GM12878 (cell line): ENCODE data around the gene DCAF11. TPM values are rescaled to one million over a fixed set of nuclear protein-coding genes. Genes with fewer than 3 reads are reported as not detected.

Experiments used
- ASH2L ChIP-seq: fragments of 300-600, 200-600 bp; sonication (generic); IDR thresholded peaks from 2 replicates; pipeline ENCODE4 v1.6.1; 2017; ENCODE audit warnings: low read depth, mild to moderate bottlenecking, borderline replicate concordance
- ATF3 ChIP-seq: IDR thresholded peaks from 2 replicates; pipeline ENCODE4 v1.6.1; 2011; ENCODE audit warnings: low read depth, mild to moderate bottlenecking, low read length, moderate library complexity, borderline replicate concordance; ENCODE audit errors: extremely low read depth
- BCL3 ChIP-seq: IDR thresholded peaks from 2 replicates; pipeline ENCODE4 v1.6.1; 2011; ENCODE audit warnings: borderline replicate concordance, low read depth, mild to moderate bottlenecking, moderate library complexity, low read length; ENCODE audit not compliant: insufficient read depth, poor library complexity, severe bottlenecking
- CEBPB ChIP-seq, 2 experiments: fragments of 150-350 bp in 1 of 2; IDR thresholded peaks; 2 replicates each; pipeline ENCODE4 v1.6.1; 2012 to 2014; ENCODE audit warnings: low read depth in 2 of 2, low read length in 2 of 2, borderline replicate concordance in 1 of 2, inconsistent platforms in 1 of 2
- EED ChIP-seq: sonication (generic); IDR thresholded peaks from 2 replicates; pipeline ENCODE4 v1.6.1; 2016; ENCODE audit warnings: antibody characterized with exemption, low read depth
- EGR1 ChIP-seq, 2 experiments: IDR thresholded peaks; 1 replicate in 1 of 2; 2 replicates in 1 of 2; pipeline ENCODE4 v1.6.1; 2011 to 2012; ENCODE audit warnings: low read depth in 2 of 2, low read length in 2 of 2, borderline replicate concordance in 1 of 2, mild to moderate bottlenecking in 1 of 2, moderate library complexity in 1 of 2
- HDAC6 ChIP-seq: fragments of 200-600 bp; sonication (generic); IDR thresholded peaks from one replicate; pipeline ENCODE4 v1.8.0; 2017; ENCODE audit warnings: antibody characterized with exemption; ENCODE audit not compliant: unreplicated experiment
- HDGF ChIP-seq: fragments of 450-650 bp; IDR thresholded peaks from 2 replicates; pipeline ENCODE4 v1.6.1; 2016; ENCODE audit warnings: antibody characterized with exemption
- JUNB ChIP-seq: IDR thresholded peaks from 2 replicates; pipeline ENCODE4 v1.6.1; 2016; ENCODE audit warnings: antibody characterized with exemption, mild to moderate bottlenecking
- NBN ChIP-seq: fragments of 450-650 bp; IDR thresholded peaks from 2 replicates; pipeline ENCODE4 v1.6.1; 2016
- NR2F1 ChIP-seq: fragments of 450-650 bp; conservative IDR thresholded peaks from 2 replicates; pipeline ENCODE4 v1.6.1; 2017; ENCODE audit warnings: mild to moderate bottlenecking
- POLR2AphosphoS2 ChIP-seq: IDR thresholded peaks from 2 replicates; pipeline ENCODE4 v1.6.1; 2011; ENCODE audit warnings: low read depth, mild to moderate bottlenecking, low read length, improper control_type of control experiment, moderate library complexity
- RB1 ChIP-seq: fragments of 450-650 bp; formaldehyde crosslinking; IDR thresholded peaks from 2 replicates; pipeline ENCODE4 v1.6.1; 2017; ENCODE audit warnings: mild to moderate bottlenecking, borderline replicate concordance
- RBBP5 ChIP-seq: fragments of 200-600 bp; sonication (generic); conservative IDR thresholded peaks from 2 replicates; pipeline ENCODE4 v1.6.1; 2016
- RUNX3 ChIP-seq: IDR thresholded peaks from 2 replicates; pipeline ENCODE4 v1.6.1; 2012; ENCODE audit warnings: low read length, inconsistent platforms
- SMC3 ChIP-seq: IDR thresholded peaks from 2 replicates; pipeline ENCODE4 v1.6.1; 2011; ENCODE audit warnings: low read length, improper control_type of control experiment, borderline replicate concordance
- YBX1 ChIP-seq: fragments of 450-650 bp; IDR thresholded peaks from 2 replicates; pipeline ENCODE4 v1.6.1; 2016; ENCODE audit warnings: antibody characterized with exemption
- ZBTB11 ChIP-seq: fragments of 450-650 bp; formaldehyde crosslinking; IDR thresholded peaks from 2 replicates; pipeline ENCODE4 v1.5.0; 2022; ENCODE audit warnings: mild to moderate bottlenecking, missing genetic modification characterization
- ZNF384 ChIP-seq: IDR thresholded peaks from 2 replicates; pipeline ENCODE4 v1.6.1; 2012; ENCODE audit warnings: low read depth, mild to moderate bottlenecking, low read length, improper control_type of control experiment, borderline replicate concordance
- ZNF687 ChIP-seq: fragments of 450-650 bp; IDR thresholded peaks from 2 replicates; pipeline ENCODE4 v1.6.1; 2017; ENCODE audit warnings: mild to moderate bottlenecking, moderate library complexity
- polyA plus RNA-seq, 11 experiments: library from polyadenylated mRNA; depleted of rRNA in 4 of 11; unstranded in 6 of 11; stranded (reverse) in 5 of 11; fragments of >200 nt; fragmentation: Nextera tagmentation in 4 of 11; fragmentation: Illumina TruSeq in 1 of 11; extraction: Ambion mirVana in 4 of 11; extraction: Trizol in 1 of 11; gene quantifications; 1 replicate in 1 of 11; 2 replicates in 10 of 11; pipeline versions ENCODE4 v1.2.1 to v1.2.3, GENCODE V29; 2011 to 2016; ENCODE audit warnings: inconsistent platforms in 2 of 11, missing spikeins in 2 of 11, low read depth in 1 of 11
- total RNA-seq, 4 experiments: library from RNA; depleted of rRNA in 3 of 4; stranded (reverse); fragments of >200 nt in 3 of 4; fragmentation: Illumina TruSeq in 1 of 4; extraction: Trizol in 1 of 4; gene quantifications; 2 replicates each; pipeline versions ENCODE4 v1.2.1 to v1.2.3, GENCODE V29; 2013 to 2021

Gene DCAF11
- total and polyA plus RNA-seq, 10 of the 15 experiments (the other 5 are each of a cell fraction or from before 2014, with no cell fraction given), result 13.4 to 91.2 (median 68.7) TPM

GRCh38 chr14:24114532-24115421 lies at the start of gene DCAF11, which contains the start of gene NRL (continued):
- TF ChIP-seq BCL3 (no peak), CEBPB (IDR thresholded peaks at IDR 0.05; ENCODE audit: borderline replicate concordance in 1 of 2, low read depth in 2 of 2, low read length in 2 of 2) (no peak; a peak in 1 of 4 replicates), ASH2L (no peak), RBBP5 (no peak), ZNF384 (no peak), HDGF (peak; percentile 98), HDAC6 (no peak), EED (no peak), NR2F1 (0 out of 2 replicates have a peak, but pooled peaks have one; percentile 7), RB1 (no peak), SMC3 (no peak), YBX1 (no peak), ZBTB11 (no peak), EGR1 (IDR thresholded peaks at IDR 0.05; ENCODE audit: borderline replicate concordance in 1 of 2, low read depth in 2 of 2, low read length in 2 of 2) (peak; percentile 45 to 88), RUNX3 (peak; percentile 54), NBN (no peak; the same call in none of the 2 replicates), ATF3 (0 out of 2 replicates have a peak, but pooled peaks have one; percentile 40), JUNB (no peak), ZNF687 (no peak), POLR2AphosphoS2 (no peak; the same call in 1 of the 2 replicates)
